Activated CD4-positive, alpha-beta T cell treated with anti-CD3 and anti-CD28 coated beads, Interleukin-2, Interleukin-4, amounts not matched to agents 100 ng/mL and 50 ng/mL, durations not matched to agents 16 hours and 8 hours (primary cell): ENCODE measurements around the gene PLAC8L1.
A peak's percentile ranks its signal among the peaks of the same experiment; 100 is the strongest.
"Not testable (repeated sequence)": the region's sequence is repeated elsewhere in the genome, so short reads cannot be mapped to it uniquely, and the experiment has no call there.

Experiments used
- DNase-seq: peaks from one replicate; pipeline ENCODE4 v3.0.0-alpha.2; 2020; ENCODE audit warnings: low spot score

Gene PLAC8L1

GRCh38 chr5:146105477-146105876 lies at the start of gene PLAC8L1:
Gene PLAC8L1, minus strand, starts transcription at chr5:146105577. Its CDS starts 1,266 bp downstream, at chr5:146104311.
- DNase-seq = no peak

GRCh38 chr5:146151970-146152369 lies 46.6 kb upstream of the PLAC8L1 start:
- DNase-seq = no peak

GRCh38 chr5:146137967-146138403 lies 32.6 kb upstream of the PLAC8L1 start:
- DNase-seq = no peak

GRCh38 chr5:146130440-146131045 lies 25.2 kb upstream of the PLAC8L1 start:
- DNase-seq = no peak

- DNase-seq = no peak
Observed at GRCh38 chr5:146126068-146126467, 20.7 kb upstream of the PLAC8L1 start.

GRCh38 chr5:146124580-146124979 lies 19.2 kb upstream of the PLAC8L1 start:
- no peak for DNase-seq

GRCh38 chr5:146121451-146121850 lies 16.1 kb upstream of the PLAC8L1 start:
- not testable (repeated sequence) for DNase-seq

- no peak for DNase-seq
Observed at GRCh38 chr5:146118322-146118721, 12.9 kb upstream of the PLAC8L1 start.

GRCh38 chr5:146117216-146117615 lies 11.8 kb upstream of the PLAC8L1 start:
- not testable (repeated sequence) for DNase-seq

GRCh38 chr5:146116361-146116760 lies 11.0 kb upstream of the PLAC8L1 start:
- no peak for DNase-seq

GRCh38 chr5:146112476-146112875 lies 7.1 kb upstream of the PLAC8L1 start:
- DNase-seq = no peak

GRCh38 chr5:146111409-146111808 lies 6.0 kb upstream of the PLAC8L1 start:
- no peak for DNase-seq

GRCh38 chr5:146109379-146109778 lies 4.0 kb upstream of the PLAC8L1 start:
- DNase-seq = no peak

GRCh38 chr5:146108870-146109269 lies 3.5 kb upstream of the PLAC8L1 start:
- not testable (repeated sequence) for DNase-seq

- DNase-seq = no peak
Observed at GRCh38 chr5:146107901-146108300, 2.5 kb upstream of the PLAC8L1 start.

GRCh38 chr5:146103594-146103993 lies 1.8 kb downstream of the PLAC8L1 start:
- no peak for DNase-seq

GRCh38 chr5:146101646-146102045 lies 3.7 kb downstream of the PLAC8L1 start:
- no peak for DNase-seq

GRCh38 chr5:146098047-146098446 lies 7.3 kb downstream of the PLAC8L1 start:
- no peak for DNase-seq

- DNase-seq = no peak
Observed at GRCh38 chr5:146091881-146092280, 13.5 kb downstream of the PLAC8L1 start.

- no peak for DNase-seq
Observed at GRCh38 chr5:146089287-146089686, 16.1 kb downstream of the PLAC8L1 start.

- DNase-seq = no peak
Observed at GRCh38 chr5:146088098-146088497, 17.3 kb downstream of the PLAC8L1 start.

GRCh38 chr5:146084376-146084775 lies 21.0 kb downstream of the PLAC8L1 start:
- DNase-seq = no peak

- DNase-seq = peak; percentile 56
Observed at GRCh38 chr5:146082798-146083197, 22.6 kb downstream of the PLAC8L1 start.

- no peak for DNase-seq
Observed at GRCh38 chr5:146081556-146081955, 23.8 kb downstream of the PLAC8L1 start.
